SK-N-SH (cell line): ENCODE results near the gene CRTC3. TPM values are rescaled to one million over a fixed set of nuclear protein-coding genes. Genes with fewer than 3 reads are reported as not detected.

Experiments used
- CTCF ChIA-PET: fragments of 300-600, 350-600 bp; formaldehyde crosslinking; extraction: SDS; loops from one replicate; lab custom pipeline; 2021; lab: Yijun Ruan, JAX
- POLR2A ChIA-PET: fragments of 350-600 bp; sonication (Branson Sonifier 250); formaldehyde crosslinking; extraction: SDS; loops from one replicate; lab custom pipeline; 2020; ENCODE audit warnings: antibody characterized with exemption, inconsistent platforms; lab: Yijun Ruan, JAX
- DNase-seq: peaks from one replicate; pipeline ENCODE4 v3.0.0; 2012
- H2AFZ ChIP-seq: fragments of 200-600 bp; sonication (generic); 2 replicates; pipeline ENCODE4 v1.8.1; 2016; ENCODE audit warnings: antibody characterized with exemption, mild to moderate bottlenecking, low read depth
- H3F3A ChIP-seq: fragments of 200-600 bp; sonication (generic); replicated peaks from 2 replicates; pipeline ENCODE3; 2016; ENCODE audit warnings: antibody characterized with exemption, mild to moderate bottlenecking; ENCODE audit not compliant: insufficient read depth
- H3K27ac ChIP-seq, 2 experiments: fragments of 200-500 bp in 1 of 2; fragments of 200-600 bp in 1 of 2; sonication (Bioruptor generic) in 1 of 2; sonication (generic), shearing (Covaris generic) in 1 of 2; 2 replicates each; pipeline versions ENCODE4 v1.5.1 to v1.6.1; 2014 to 2016; ENCODE audit warnings: low read depth in 2 of 2, inconsistent platforms in 1 of 2, low read length in 1 of 2, mild to moderate bottlenecking in 1 of 2, mixed read lengths in 1 of 2
- H3K27me3 ChIP-seq: fragments of 200-600 bp; sonication (generic), shearing (Covaris generic); 2 replicates; pipeline ENCODE4 v1.6.1; 2016; ENCODE audit warnings: mixed run types; ENCODE audit not compliant: insufficient read depth
- H3K36me3 ChIP-seq, 2 experiments: fragments of 200-500 bp in 1 of 2; fragments of 200-600 bp in 1 of 2; sonication (Bioruptor generic) in 1 of 2; sonication (generic) in 1 of 2; replicated peaks in 1 of 2; 2 replicates each; pipeline versions ENCODE3 to v1.5.1; 2014 to 2016; ENCODE audit warnings: low read length in 1 of 2, mild to moderate bottlenecking in 1 of 2; ENCODE audit not compliant: insufficient read depth in 2 of 2, control insufficient read depth in 1 of 2
- H3K4me1 ChIP-seq, 2 experiments: fragments of 200-500 bp in 1 of 2; fragments of 200-600 bp in 1 of 2; sonication (Bioruptor generic) in 1 of 2; sonication (generic), shearing (Covaris generic) in 1 of 2; 2 replicates each; pipeline versions ENCODE4 v1.5.1 to v1.6.1; 2014 to 2016; ENCODE audit warnings: low read depth in 1 of 2, low read length in 1 of 2, mixed run types in 1 of 2; ENCODE audit not compliant: insufficient read depth in 2 of 2, control insufficient read depth in 1 of 2
- H3K4me2 ChIP-seq: fragments of 200-600 bp; sonication (generic), shearing (Covaris generic); 2 replicates; pipeline ENCODE4 v1.6.1; 2017; ENCODE audit warnings: mixed run types
- H3K4me3 ChIP-seq, 2 experiments: fragments of 200-500 bp in 1 of 2; fragments of 200-600 bp in 1 of 2; sonication (Bioruptor generic) in 1 of 2; sonication (generic), shearing (Covaris generic) in 1 of 2; 2 replicates each; pipeline versions ENCODE4 v1.5.1 to v1.8.1; 2014 to 2016; ENCODE audit warnings: low read depth in 2 of 2, inconsistent platforms in 1 of 2, low read length in 1 of 2, mild to moderate bottlenecking in 1 of 2, mixed read lengths in 1 of 2, moderate library complexity in 1 of 2
- H3K79me2 ChIP-seq: fragments of 200-600 bp; sonication (generic); 2 replicates; pipeline ENCODE4 v1.8.1; 2017; ENCODE audit warnings: mild to moderate bottlenecking; ENCODE audit not compliant: insufficient read depth
- H3K9ac ChIP-seq: fragments of 200-600 bp; sonication (generic); 2 replicates; pipeline ENCODE4 v1.6.1; 2017; ENCODE audit warnings: mixed run types
- H3K9me2 ChIP-seq: fragments of 200-600 bp; sonication (generic); 2 replicates; pipeline ENCODE4 v1.6.1; 2017; ENCODE audit warnings: mixed run types
- H3K9me3 ChIP-seq: fragments of 200-600 bp; sonication (generic); 2 replicates; pipeline ENCODE4 v1.6.1; 2017; ENCODE audit warnings: mixed run types, mild to moderate bottlenecking, moderate library complexity
- H4K20me1 ChIP-seq: fragments of 200-600 bp; sonication (generic); 2 replicates; pipeline ENCODE4 v1.6.1; 2017; ENCODE audit warnings: mild to moderate bottlenecking, mixed run types; ENCODE audit not compliant: insufficient read depth
- MXI1 ChIP-seq: IDR thresholded peaks from 2 replicates; pipeline ENCODE4 v1.6.1; 2012; ENCODE audit warnings: mild to moderate bottlenecking, low read depth, low read length, improper control_type of control experiment
- SMC3 ChIP-seq: IDR thresholded peaks from 2 replicates; pipeline ENCODE4 v1.6.1; 2012; ENCODE audit warnings: low read depth, low read length, improper control_type of control experiment
- WGBS: methylation state at CpG from one replicate; pipeline ENCODE4 v1.1.6; 2017; ENCODE audit warnings: low lambda C conversion rate; 5-methylcytosine and 5-hydroxymethylcytosine counted together
- polyA plus RNA-seq, 3 experiments: library from polyadenylated mRNA; depleted of rRNA; stranded (reverse); fragments of >200 nt; gene quantifications; 2 replicates each; pipeline ENCODE4 v1.2.3, GENCODE V29; 2012
- TF ChIP-seq, protein P1 (sequence below): fragments of 150-350 bp; IDR thresholded peaks from 2 replicates; pipeline ENCODE4 v1.6.1; 2017; ENCODE audit warnings: antibody characterized with exemption, low read length, low read depth, borderline replicate concordance
- TF ChIP-seq, protein P2 (sequence below): IDR thresholded peaks from 2 replicates; pipeline ENCODE4 v1.6.1; 2012; ENCODE audit warnings: mild to moderate bottlenecking, low read depth, low read length, moderate library complexity
- TF ChIP-seq, protein P3 (sequence below): fragments of 200-600 bp; sonication (generic); IDR thresholded peaks from 2 replicates; pipeline ENCODE4 v1.6.1; 2017; ENCODE audit warnings: antibody characterized with exemption, mild to moderate bottlenecking, moderate library complexity
- TF ChIP-seq, protein P4 (sequence below): IDR thresholded peaks from 2 replicates; pipeline ENCODE4; 2012
- TF ChIP-seq, protein P5 (sequence below): fragments of 150-350 bp; IDR thresholded peaks from 2 replicates; pipeline ENCODE4 v1.6.1; 2016; ENCODE audit warnings: mild to moderate bottlenecking, low read depth, low read length

CRTC3 gene
- polyA plus RNA-seq, 1 of the 3 experiments (the other 2 are of a cell fraction), result 16.7 TPM

DNA sequence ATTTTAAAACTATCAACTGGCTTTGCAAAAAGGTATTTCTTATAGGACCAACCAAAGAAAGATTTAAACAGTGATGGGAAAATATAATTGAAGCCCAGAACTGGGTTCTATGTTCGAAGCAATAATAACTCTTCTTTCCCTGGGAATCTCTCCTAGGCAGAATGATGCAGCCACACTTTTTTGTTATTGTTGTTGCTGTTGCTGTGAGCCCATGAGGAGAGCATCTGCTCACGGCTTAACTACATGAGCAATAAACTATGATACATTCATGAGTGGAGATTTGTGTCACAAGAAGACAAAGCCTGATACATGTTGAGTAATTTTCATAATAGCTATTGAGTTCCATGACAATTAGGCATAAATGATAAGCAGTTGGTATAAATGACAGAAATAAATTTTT, 80.5 kb downstream of the CRTC3 start:
- no peaks in the 10 kb centered on the region for H4K20me1 ChIP-seq
- no peak overlapping the region for H3K4me2 ChIP-seq
- H3K79me2 ChIP-seq, result no peaks in the 10 kb centered on the region; the same call in 1 of the 2 replicates
- H3K4me3 ChIP-seq, result no peak overlapping the region
- H3K36me3 ChIP-seq, result peaks cover 30 to 42% of the 10 kb centered on the region in 2 experiments
- DNase-seq, result no peak
- CTCF ChIA-PET, result interaction anchor here (0.7 kb wide), 1 partner anchor 11 kb away, joined by 3 read pairs; no protein-coding TSS in a partner anchor
- no peaks in the 10 kb centered on the region for H3F3A ChIP-seq
- no peaks in the 10 kb centered on the region for H3K4me1 ChIP-seq
- POLR2A ChIA-PET, result no interaction called here
- H3K27me3 ChIP-seq, result no peaks in the 10 kb centered on the region
- WGBS, result 81% methylated on average over 2 of the region's 2 CpGs
- H3K27ac ChIP-seq, result no peak overlapping the region
- H2AFZ ChIP-seq, result no peak overlapping the region
- TF ChIP-seq, protein P1, sequence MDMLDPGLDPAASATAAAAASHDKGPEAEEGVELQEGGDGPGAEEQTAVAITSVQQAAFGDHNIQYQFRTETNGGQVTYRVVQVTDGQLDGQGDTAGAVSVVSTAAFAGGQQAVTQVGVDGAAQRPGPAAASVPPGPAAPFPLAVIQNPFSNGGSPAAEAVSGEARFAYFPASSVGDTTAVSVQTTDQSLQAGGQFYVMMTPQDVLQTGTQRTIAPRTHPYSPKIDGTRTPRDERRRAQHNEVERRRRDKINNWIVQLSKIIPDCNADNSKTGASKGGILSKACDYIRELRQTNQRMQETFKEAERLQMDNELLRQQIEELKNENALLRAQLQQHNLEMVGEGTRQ, result no peak
- TF ChIP-seq, protein P2, sequence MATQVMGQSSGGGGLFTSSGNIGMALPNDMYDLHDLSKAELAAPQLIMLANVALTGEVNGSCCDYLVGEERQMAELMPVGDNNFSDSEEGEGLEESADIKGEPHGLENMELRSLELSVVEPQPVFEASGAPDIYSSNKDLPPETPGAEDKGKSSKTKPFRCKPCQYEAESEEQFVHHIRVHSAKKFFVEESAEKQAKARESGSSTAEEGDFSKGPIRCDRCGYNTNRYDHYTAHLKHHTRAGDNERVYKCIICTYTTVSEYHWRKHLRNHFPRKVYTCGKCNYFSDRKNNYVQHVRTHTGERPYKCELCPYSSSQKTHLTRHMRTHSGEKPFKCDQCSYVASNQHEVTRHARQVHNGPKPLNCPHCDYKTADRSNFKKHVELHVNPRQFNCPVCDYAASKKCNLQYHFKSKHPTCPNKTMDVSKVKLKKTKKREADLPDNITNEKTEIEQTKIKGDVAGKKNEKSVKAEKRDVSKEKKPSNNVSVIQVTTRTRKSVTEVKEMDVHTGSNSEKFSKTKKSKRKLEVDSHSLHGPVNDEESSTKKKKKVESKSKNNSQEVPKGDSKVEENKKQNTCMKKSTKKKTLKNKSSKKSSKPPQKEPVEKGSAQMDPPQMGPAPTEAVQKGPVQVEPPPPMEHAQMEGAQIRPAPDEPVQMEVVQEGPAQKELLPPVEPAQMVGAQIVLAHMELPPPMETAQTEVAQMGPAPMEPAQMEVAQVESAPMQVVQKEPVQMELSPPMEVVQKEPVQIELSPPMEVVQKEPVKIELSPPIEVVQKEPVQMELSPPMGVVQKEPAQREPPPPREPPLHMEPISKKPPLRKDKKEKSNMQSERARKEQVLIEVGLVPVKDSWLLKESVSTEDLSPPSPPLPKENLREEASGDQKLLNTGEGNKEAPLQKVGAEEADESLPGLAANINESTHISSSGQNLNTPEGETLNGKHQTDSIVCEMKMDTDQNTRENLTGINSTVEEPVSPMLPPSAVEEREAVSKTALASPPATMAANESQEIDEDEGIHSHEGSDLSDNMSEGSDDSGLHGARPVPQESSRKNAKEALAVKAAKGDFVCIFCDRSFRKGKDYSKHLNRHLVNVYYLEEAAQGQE, result no peak
- TF ChIP-seq MXI1 (no peak), SMC3 (no peak)
- TF ChIP-seq, protein P3, sequence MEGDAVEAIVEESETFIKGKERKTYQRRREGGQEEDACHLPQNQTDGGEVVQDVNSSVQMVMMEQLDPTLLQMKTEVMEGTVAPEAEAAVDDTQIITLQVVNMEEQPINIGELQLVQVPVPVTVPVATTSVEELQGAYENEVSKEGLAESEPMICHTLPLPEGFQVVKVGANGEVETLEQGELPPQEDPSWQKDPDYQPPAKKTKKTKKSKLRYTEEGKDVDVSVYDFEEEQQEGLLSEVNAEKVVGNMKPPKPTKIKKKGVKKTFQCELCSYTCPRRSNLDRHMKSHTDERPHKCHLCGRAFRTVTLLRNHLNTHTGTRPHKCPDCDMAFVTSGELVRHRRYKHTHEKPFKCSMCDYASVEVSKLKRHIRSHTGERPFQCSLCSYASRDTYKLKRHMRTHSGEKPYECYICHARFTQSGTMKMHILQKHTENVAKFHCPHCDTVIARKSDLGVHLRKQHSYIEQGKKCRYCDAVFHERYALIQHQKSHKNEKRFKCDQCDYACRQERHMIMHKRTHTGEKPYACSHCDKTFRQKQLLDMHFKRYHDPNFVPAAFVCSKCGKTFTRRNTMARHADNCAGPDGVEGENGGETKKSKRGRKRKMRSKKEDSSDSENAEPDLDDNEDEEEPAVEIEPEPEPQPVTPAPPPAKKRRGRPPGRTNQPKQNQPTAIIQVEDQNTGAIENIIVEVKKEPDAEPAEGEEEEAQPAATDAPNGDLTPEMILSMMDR, result no peak
- TF ChIP-seq, protein P4, sequence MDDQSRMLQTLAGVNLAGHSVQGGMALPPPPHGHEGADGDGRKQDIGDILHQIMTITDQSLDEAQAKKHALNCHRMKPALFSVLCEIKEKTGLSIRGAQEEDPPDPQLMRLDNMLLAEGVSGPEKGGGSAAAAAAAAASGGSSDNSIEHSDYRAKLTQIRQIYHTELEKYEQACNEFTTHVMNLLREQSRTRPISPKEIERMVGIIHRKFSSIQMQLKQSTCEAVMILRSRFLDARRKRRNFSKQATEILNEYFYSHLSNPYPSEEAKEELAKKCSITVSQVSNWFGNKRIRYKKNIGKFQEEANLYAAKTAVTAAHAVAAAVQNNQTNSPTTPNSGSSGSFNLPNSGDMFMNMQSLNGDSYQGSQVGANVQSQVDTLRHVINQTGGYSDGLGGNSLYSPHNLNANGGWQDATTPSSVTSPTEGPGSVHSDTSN, result no peak
- TF ChIP-seq, all 33 proteins: peak for 0
- H3K9me3 ChIP-seq, result no peaks in the 10 kb centered on the region
- H3K9me2 ChIP-seq, result no peaks in the 10 kb centered on the region; the same call in 1 of the 2 replicates
- no peak overlapping the region for H3K9ac ChIP-seq

DNA sequence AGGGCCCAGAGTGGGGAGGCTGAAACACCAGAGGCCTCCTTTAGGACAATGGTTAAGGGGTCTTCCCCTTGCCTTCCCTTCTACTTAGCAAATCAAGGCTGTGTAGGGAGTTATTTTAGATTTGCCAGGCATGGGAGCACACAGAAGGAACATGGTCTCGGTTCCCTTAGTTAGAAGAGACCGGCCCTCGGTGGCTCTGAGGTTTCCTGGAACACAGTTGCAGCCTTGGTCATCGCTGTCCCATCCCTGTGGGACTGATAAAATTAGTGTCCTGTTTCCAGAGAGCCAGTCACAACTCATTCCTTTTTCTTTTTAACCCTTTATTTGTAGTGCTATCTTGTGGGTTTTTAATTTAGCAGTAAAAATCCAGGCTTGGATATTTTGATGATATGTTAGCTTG, 81.4 kb downstream of the CRTC3 start:
- Histone ChIP-seq H3K4me1 (no peaks in the 10 kb centered on the region), H3F3A (no peaks in the 10 kb centered on the region), H3K9me3 (no peaks in the 10 kb centered on the region), H3K9ac (no peak overlapping the region), H3K27ac (no peak overlapping the region), H3K4me2 (no peak overlapping the region), H2AFZ (no peak overlapping the region), H3K9me2 (no peaks in the 10 kb centered on the region; the same call in 1 of the 2 replicates), H4K20me1 (no peaks in the 10 kb centered on the region), H3K4me3 (no peak overlapping the region), H3K79me2 (no peaks in the 10 kb centered on the region; the same call in 1 of the 2 replicates), H3K36me3 (peaks cover 36 to 45% of the 10 kb centered on the region in 2 experiments), H3K27me3 (no peaks in the 10 kb centered on the region)
- ChIA-PET POLR2A (no interaction called here), CTCF (no interaction called here)
- TF ChIP-seq, protein P5, sequence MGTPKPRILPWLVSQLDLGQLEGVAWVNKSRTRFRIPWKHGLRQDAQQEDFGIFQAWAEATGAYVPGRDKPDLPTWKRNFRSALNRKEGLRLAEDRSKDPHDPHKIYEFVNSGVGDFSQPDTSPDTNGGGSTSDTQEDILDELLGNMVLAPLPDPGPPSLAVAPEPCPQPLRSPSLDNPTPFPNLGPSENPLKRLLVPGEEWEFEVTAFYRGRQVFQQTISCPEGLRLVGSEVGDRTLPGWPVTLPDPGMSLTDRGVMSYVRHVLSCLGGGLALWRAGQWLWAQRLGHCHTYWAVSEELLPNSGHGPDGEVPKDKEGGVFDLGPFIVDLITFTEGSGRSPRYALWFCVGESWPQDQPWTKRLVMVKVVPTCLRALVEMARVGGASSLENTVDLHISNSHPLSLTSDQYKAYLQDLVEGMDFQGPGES, result no peak
- TF ChIP-seq MXI1, result no peak
- DNase-seq, result no peak
- WGBS, result 100% methylated on average over 4 of the region's 4 CpGs
